HG02763 (cell line): ENCODE data around the gene SIVA1.

Experiments
- ATAC-seq: cut with Tn5 transposase; IDR thresholded peaks from one replicate; pipeline ENCODE4 v1.9.1; 2021; ENCODE audit warnings: mild to moderate bottlenecking, moderate library complexity; ENCODE audit not compliant: unreplicated experiment

SIVA1 gene

GRCh38 chr14:104770851-104771272, 17.9 kb downstream of the SIVA1 start:
- no peak for ATAC-seq

- ATAC-seq, result no peak
These were observed 18.4 kb downstream of the SIVA1 start for GRCh38 chr14:104771374-104771773.

- ATAC-seq, result no peak
These were observed 19.2 kb downstream of the SIVA1 start for GRCh38 chr14:104771918-104772706.

GRCh38 chr14:104772707-104773504, 20.0 kb downstream of the SIVA1 start:
- no peak for ATAC-seq

GRCh38 chr14:104773505-104774452, 20.8 kb downstream of the SIVA1 start:
- no peak for ATAC-seq

GRCh38 chr14:104774453-104775072, 21.6 kb downstream of the SIVA1 start:
- ATAC-seq, result no peak

GRCh38 chr14:104775073-104775489, 22.1 kb downstream of the SIVA1 start:
- ATAC-seq, result no peak

- no peak for ATAC-seq
These were observed 23.5 kb downstream of the SIVA1 start for GRCh38 chr14:104776481-104776880.

GRCh38 chr14:104776961-104777807, 24.2 kb downstream of the SIVA1 start:
- no peak for ATAC-seq

- ATAC-seq, result no peak
These were observed 24.9 kb downstream of the SIVA1 start for GRCh38 chr14:104777808-104778249.

GRCh38 chr14:104778694-104779331, 25.9 kb downstream of the SIVA1 start:
- ATAC-seq, result no peak

- no peak for ATAC-seq
These were observed 27.0 kb downstream of the SIVA1 start for GRCh38 chr14:104779776-104780512.

GRCh38 chr14:104780513-104781030, 27.6 kb downstream of the SIVA1 start:
- ATAC-seq, result no peak

GRCh38 chr14:104781271-104782077, 28.5 kb downstream of the SIVA1 start:
- no peak for ATAC-seq

GRCh38 chr14:104782086-104782807, 29.3 kb downstream of the SIVA1 start:
- ATAC-seq, result no peak

GRCh38 chr14:104782808-104783139, 29.8 kb downstream of the SIVA1 start:
- no peak for ATAC-seq
